ENCODE measurements around the gene MCEE. TPM values are rescaled to one million over a fixed set of nuclear protein-coding genes. Genes with fewer than 3 reads are reported as not detected.

MCEE gene
- total RNA-seq, 1 experiment from 2014 or later, result 11.8 TPM

DNA sequence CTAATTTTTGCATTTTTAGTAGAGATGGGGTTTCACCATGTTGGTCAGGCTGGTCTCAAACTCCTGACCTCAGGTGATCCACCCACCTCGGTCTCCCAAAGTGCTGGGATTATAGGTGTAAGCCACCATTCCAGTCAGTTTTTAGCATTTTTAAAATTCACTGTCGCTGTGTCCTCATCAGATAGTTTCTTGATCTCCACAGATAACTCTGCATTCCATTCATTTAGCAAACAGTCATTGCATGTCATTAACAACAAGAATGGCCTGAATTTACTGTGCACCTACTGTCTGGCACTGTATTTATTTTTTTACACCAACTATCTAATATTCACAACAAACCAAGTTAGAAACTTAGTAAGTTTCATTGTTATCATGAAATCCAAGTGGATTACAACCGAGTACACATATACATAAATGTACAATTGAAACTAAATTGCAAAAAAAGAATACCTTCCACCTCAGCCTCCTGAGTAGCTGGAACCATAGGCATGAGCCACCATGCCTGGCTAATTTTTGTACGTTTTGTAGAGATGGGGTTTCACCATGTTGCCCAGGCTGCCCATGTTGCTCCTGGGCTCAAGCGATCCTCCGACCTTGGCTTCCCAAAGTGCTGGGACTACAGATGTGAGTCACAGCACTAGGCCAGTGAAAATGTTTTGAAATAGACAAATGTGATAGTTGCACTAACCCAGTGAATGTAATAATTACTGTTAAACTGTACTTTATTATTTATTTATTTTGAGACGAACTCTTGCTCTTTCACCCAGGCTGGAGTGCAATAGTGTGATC lies 4.3 kb downstream of the MCEE start:
- intact Hi-C loops (cut with micrococcal nuclease; ENCODE audit: unreplicated experiment), result no loop called here
- Histone ChIP-seq H3K4me3 (ENCODE audit: low read depth, low read length, poor library complexity, severe bottlenecking) (no peak overlapping the region), H3K27ac (ENCODE audit: low read depth, low read length, poor library complexity, severe bottlenecking) (no peak overlapping the region), H3K36me3 (ENCODE audit: insufficient read depth, low read length, poor library complexity, severe bottlenecking) (peaks cover 6% of the 10 kb centered on the region), H3K27me3 (replicated peaks; ENCODE audit: insufficient read depth, low read depth, low read length, poor library complexity) (no peaks in the 10 kb centered on the region), H3K4me1 (ENCODE audit: insufficient read depth, low read length, poor library complexity, severe bottlenecking) (peaks cover 5% of the 10 kb centered on the region), H3K9me3 (ENCODE audit: low read depth, low read length, poor library complexity, severe bottlenecking) (no peaks in the 10 kb centered on the region)
- BruUV-seq (replicated peaks), result no TSS peak
- CTCF ChIA-PET, result no interaction called here
- POLR2A ChIA-PET (ENCODE audit: low non-redundant PET), result no interaction called here
- no peak for TF ChIP-seq EZH2 (IDR thresholded peaks at IDR 0.05; ENCODE audit: borderline replicate concordance, low read depth, low read length, poor library complexity, severe bottlenecking)
- TF ChIP-seq, protein P1, sequence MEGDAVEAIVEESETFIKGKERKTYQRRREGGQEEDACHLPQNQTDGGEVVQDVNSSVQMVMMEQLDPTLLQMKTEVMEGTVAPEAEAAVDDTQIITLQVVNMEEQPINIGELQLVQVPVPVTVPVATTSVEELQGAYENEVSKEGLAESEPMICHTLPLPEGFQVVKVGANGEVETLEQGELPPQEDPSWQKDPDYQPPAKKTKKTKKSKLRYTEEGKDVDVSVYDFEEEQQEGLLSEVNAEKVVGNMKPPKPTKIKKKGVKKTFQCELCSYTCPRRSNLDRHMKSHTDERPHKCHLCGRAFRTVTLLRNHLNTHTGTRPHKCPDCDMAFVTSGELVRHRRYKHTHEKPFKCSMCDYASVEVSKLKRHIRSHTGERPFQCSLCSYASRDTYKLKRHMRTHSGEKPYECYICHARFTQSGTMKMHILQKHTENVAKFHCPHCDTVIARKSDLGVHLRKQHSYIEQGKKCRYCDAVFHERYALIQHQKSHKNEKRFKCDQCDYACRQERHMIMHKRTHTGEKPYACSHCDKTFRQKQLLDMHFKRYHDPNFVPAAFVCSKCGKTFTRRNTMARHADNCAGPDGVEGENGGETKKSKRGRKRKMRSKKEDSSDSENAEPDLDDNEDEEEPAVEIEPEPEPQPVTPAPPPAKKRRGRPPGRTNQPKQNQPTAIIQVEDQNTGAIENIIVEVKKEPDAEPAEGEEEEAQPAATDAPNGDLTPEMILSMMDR (conservative IDR thresholded peaks at IDR 0.05; ENCODE audit: low read depth, low read length), result no peak
- DNase-seq (ENCODE audit: low spot score), result no peak

GRCh38 chr2:71122387-71123298 lies 7.4 kb downstream of the MCEE start:
- H3K36me3 ChIP-seq (ENCODE audit: insufficient read depth, low read length, poor library complexity, severe bottlenecking), result peaks cover 6% of the 10 kb centered on the region
- TF ChIP-seq, protein P1 (conservative IDR thresholded peaks at IDR 0.05; ENCODE audit: low read depth, low read length), result no peak
- TF ChIP-seq EZH2 (IDR thresholded peaks at IDR 0.05; ENCODE audit: borderline replicate concordance, low read depth, low read length, poor library complexity, severe bottlenecking), result no peak
- no peak overlapping the region for H3K27ac ChIP-seq (ENCODE audit: low read depth, low read length, poor library complexity, severe bottlenecking)
- H3K4me3 ChIP-seq (ENCODE audit: low read depth, low read length, poor library complexity, severe bottlenecking), result no peak overlapping the region
- no peaks in the 10 kb centered on the region for H3K27me3 ChIP-seq (replicated peaks; ENCODE audit: insufficient read depth, low read depth, low read length, poor library complexity)
- H3K9me3 ChIP-seq (ENCODE audit: low read depth, low read length, poor library complexity, severe bottlenecking), result no peaks in the 10 kb centered on the region
- no peaks in the 10 kb centered on the region for H3K4me1 ChIP-seq (ENCODE audit: insufficient read depth, low read length, poor library complexity, severe bottlenecking)
- intact Hi-C loops (cut with micrococcal nuclease; ENCODE audit: unreplicated experiment), result no loop called here
- POLR2A ChIA-PET (ENCODE audit: low non-redundant PET), result no interaction called here
- DNase-seq (ENCODE audit: low spot score), result no peak
- BruUV-seq (replicated peaks), result no TSS peak
- CTCF ChIA-PET, result interaction anchor here (0.5 kb wide), 1 partner anchor 209 kb away, joined by 6 read pairs; the partner anchor contains the start of gene ZNF638

DNA sequence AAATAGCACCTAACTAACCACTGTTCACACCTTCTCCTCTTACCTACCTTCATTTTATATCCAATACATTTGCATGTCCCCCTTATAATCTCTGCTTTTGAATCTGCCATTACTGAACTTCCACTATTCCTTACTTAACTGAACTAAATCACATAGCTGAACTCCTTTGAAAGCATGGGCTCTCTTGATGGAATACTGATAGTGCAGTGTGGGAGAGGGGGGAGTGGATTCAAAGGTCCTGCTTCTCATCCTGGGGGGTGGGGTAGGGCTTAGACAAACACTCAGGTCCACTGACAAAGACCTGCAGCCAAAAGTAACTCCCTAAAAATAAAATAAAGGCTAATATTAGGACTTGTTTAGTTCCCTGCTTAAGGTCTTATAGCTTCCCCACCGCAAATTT lies 8.6 kb downstream of the MCEE start:
- no peak for TF ChIP-seq EZH2 (IDR thresholded peaks at IDR 0.05; ENCODE audit: borderline replicate concordance, low read depth, low read length, poor library complexity, severe bottlenecking)
- TF ChIP-seq, protein P1 (conservative IDR thresholded peaks at IDR 0.05; ENCODE audit: low read depth, low read length), result no peak
- no peaks in the 10 kb centered on the region for H3K27me3 ChIP-seq (replicated peaks; ENCODE audit: insufficient read depth, low read depth, low read length, poor library complexity)
- ChIA-PET POLR2A (ENCODE audit: low non-redundant PET) (no interaction called here), CTCF (no interaction called here)
- no peaks in the 10 kb centered on the region for H3K4me1 ChIP-seq (ENCODE audit: insufficient read depth, low read length, poor library complexity, severe bottlenecking)
- intact Hi-C loops (cut with micrococcal nuclease; ENCODE audit: unreplicated experiment), result no loop called here
- BruUV-seq (replicated peaks), result no TSS peak
- no peak for DNase-seq (ENCODE audit: low spot score)
- H3K27ac ChIP-seq (ENCODE audit: low read depth, low read length, poor library complexity, severe bottlenecking), result no peak overlapping the region
- peaks cover 6% of the 10 kb centered on the region for H3K36me3 ChIP-seq (ENCODE audit: insufficient read depth, low read length, poor library complexity, severe bottlenecking)
- H3K4me3 ChIP-seq (ENCODE audit: low read depth, low read length, poor library complexity, severe bottlenecking), result no peak overlapping the region
- no peaks in the 10 kb centered on the region for H3K9me3 ChIP-seq (ENCODE audit: low read depth, low read length, poor library complexity, severe bottlenecking)
